Superior temporal gyrus (tissue), 1 donor: ENCODE data around the gene TPTE.
"Not testable (repeated sequence)": the region's sequence is repeated elsewhere in the genome, so short reads cannot be mapped to it uniquely, and the experiment has no call there.

Experiments
- DNase-seq: peaks from one replicate; pipeline ENCODE4 v3.0.0-alpha.2; 2016; ENCODE audit errors: extremely low spot score

The TPTE gene

GRCh38 chr21:10616535-10616934 lies 95.2 kb downstream of the TPTE start:
- DNase-seq: no peak

DNA sequence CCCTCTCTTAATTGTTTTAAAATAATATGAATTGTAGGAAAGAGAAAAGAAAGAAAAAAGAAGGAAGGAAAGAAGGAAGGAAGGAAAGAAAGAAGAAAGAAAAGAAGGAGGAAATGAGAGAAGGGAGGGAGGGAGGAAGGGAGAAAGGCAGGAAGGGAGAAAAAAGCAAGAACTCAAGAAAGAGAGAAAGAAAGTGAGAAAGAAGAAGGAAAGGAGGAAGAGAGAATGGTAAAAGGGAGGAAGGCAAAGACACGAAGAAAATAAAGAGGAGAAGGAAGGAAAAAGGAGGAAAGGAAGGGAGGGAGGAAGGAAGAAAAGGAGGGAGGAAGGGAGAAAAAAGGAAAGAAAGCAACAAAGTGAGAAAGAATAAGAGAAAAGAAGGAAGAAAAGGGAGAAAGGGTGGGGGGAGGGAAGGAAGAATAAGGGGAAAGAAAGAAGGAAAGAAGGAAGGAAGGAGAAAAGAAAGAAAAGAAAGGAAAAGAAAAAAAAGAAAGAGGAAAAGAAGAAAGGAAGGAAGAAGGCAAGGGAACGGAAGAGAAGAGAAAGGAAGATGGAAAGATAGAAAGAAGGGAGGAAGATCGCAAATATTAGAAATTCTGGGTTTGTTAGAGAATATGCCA lies 95.9 kb downstream of the TPTE start:
- not testable (repeated sequence) for DNase-seq

GRCh38 chr21:10627316-10627863 lies 106.0 kb downstream of the TPTE start:
- no peak for DNase-seq

- DNase-seq: not testable (repeated sequence)
Observed at GRCh38 chr21:10629239-10629638, 107.9 kb downstream of the TPTE start.

- not testable (repeated sequence) for DNase-seq
Observed at GRCh38 chr21:10630829-10631228, 109.4 kb downstream of the TPTE start.

DNA sequence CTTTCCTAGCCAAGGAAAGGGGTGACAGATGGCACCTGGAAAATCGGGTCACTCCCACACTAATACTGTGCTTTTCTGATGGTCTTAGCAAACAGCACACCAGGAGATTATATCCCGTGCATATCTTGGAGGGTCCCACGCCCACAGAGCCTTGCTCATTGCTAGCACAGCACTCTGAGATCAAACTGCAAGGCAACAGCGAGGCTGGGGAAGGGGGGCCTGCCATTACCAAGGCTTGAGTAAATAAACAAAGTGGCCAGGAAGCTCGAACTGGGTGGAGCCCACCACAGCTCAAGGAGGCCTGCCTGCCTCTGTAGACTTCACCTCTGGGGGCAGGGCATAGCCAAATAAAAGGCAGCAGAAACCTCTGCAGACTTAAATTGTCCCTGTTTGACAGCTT lies 109.9 kb downstream of the TPTE start:
- not testable (repeated sequence) for DNase-seq

DNA sequence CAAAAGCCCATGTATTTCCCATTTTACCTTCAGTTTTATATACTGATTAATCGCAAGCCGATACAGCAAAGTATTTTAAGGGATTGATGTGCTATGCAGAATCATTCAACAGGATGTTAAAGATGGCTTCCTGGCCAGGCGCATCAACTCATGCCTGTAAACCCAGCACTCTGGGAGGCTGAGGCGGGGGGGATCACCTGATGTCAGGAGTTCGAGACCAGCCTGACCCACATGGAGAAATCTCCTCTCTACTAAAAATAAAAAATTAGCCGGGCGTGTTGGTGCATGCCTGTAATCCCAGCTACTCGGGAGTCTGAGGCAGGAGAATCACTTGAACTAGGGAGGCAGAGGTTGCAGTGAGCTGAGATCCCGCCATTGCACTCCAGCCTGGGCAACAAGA lies 116.8 kb downstream of the TPTE start:
- not testable (repeated sequence) for DNase-seq

GRCh38 chr21:10639123-10639522 lies 117.7 kb downstream of the TPTE start:
- DNase-seq: no peak

DNA sequence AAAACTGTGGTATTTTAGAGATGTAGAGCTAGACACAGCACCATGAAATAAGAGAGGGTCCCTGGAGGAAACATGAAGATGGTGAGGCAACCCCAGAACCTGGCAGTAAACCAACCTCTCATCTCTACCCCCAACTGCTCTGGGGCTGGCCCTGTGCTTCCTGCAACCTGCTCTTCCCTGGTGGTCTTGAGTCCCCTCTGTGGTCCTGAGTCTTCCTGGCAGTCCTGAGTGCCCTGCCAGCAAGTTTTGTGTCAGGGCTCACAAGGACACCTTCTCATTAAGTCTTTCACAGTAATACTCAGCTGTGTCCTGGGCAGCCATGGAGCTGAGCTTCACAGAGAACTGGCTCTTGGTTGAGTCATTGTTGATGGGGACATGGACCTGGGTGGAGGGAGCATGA lies 118.4 kb downstream of the TPTE start:
- DNase-seq: not testable (repeated sequence)

DNA sequence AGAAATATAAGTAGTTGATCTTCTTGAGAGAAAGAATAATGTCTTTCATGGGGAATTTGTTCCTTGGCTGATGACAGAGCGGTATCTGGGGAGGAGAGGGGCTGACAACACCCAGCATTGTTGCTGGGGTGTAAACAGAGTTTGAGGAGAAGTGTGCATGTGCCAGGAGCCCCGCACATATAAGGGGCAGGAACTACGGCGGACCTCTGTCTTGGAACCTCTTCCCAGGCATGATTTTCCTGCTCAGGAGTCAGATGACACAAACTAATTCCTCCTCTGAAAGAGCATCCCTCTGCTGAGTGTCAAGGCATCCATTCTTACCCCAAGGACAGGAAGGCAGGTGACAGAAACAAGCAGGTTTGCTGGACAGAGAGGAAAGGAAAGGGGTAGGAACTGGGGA lies 119.1 kb downstream of the TPTE start:
- DNase-seq: no peak

- no peak for DNase-seq
Observed at GRCh38 chr21:10641107-10641506, 119.7 kb downstream of the TPTE start.

GRCh38 chr21:10645667-10646066 lies 124.3 kb downstream of the TPTE start:
- not testable (repeated sequence) for DNase-seq

GRCh38 chr21:10649350-10650149 lies 128.2 kb downstream of the TPTE start:
- DNase-seq: not testable (repeated sequence)

DNA sequence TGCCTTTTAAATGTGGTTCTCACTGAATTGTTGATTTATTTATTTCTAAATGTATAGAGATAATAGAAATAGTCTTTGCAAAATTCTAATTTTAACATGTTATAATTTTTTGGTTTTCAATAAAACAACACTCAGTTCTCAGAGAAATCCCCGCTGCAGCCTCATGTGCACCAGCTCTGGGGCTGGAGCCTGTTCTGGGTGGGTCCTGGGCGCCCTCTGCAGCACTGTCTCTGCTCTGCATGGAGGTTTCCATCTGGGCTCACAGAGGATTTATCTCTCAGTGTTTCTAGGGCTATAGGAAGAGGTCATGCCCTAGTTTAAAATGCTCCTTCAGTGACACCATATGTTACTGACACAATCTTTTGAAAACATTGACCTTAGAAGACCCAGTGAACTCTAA lies 128.9 kb downstream of the TPTE start:
- not testable (repeated sequence) for DNase-seq
